Measurements from ENCODE around the gene ATG13. TPM values are rescaled to one million over a fixed set of nuclear protein-coding genes. Genes with fewer than 3 reads are reported as not detected.

ATG13 gene
- total and polyA plus RNA-seq, 2 of the 8 experiments (the other 6 are each of a cell fraction or from before 2014, with no cell fraction given) = 65.0 to 77.4 TPM

DNA sequence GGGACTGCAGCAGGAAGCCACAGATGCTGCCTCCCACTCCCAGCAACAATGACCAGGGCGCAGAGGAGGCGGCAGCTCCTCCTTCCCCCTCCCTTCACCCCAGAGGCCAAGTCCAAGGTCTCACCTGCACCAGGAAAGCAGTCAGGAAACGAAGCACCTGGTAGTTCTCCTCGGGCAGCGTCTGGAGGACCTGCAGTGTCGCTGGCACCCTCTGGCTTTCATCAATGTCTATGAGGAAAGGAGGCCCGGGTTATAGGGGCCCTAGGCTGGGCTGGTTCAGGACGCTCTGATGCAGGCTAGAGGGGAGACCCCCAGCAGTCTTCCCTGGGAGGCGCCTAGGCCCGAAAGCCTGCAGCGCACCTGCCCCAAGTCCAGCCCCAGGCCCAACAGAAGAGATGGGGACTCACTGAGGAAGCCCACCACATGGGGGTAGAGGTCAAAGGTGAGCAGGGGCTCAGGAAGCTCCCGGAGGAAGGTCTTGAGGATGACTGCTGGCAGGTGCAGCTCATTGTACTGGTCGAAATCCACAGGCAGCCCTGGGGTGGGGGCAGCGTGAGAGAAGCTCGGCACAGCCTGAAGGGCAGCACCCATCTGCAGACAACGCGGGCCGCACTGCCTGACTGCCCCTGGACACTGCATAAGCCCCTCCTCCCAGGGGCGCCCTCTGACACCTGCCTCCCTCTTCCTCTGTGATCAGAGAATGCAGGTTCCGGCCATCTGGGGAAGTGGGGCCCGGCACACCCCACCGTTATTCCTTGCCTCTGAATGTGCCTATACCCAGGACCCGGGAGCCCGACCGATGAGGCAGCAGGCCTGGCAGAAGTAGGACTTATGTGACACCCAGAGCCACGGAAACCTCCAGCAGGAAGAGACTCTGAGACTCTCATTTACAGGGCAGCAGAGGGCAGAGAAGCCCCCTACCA is 62.1 kb downstream of the ATG13 start:
- no peak for DNase-seq (ENCODE audit: low read depth in 1 of 2, low spot score in 2 of 2)
- H2BK120ac ChIP-seq (replicated peaks; ENCODE audit: low read depth, low read length) = no peak overlapping the region
- no peak overlapping the region for H3K14ac ChIP-seq (ENCODE audit: insufficient read length)
- no peak overlapping the region for H3K9ac ChIP-seq (replicated peaks in 1 of 4; ENCODE audit: extremely low read depth in 1 of 4, low read depth in 3 of 4, low read length in 3 of 4)
- no peak overlapping the region for H3K4ac ChIP-seq (replicated peaks; ENCODE audit: insufficient read length, low read depth, low read length)
- no peak overlapping the region for H3K4me3 ChIP-seq (ENCODE audit: extremely low read depth in 1 of 4, insufficient read depth in 2 of 4, low read depth in 3 of 4, low read length in 4 of 4)
- H2BK12ac ChIP-seq (ENCODE audit: low read depth, low read length) = no peak overlapping the region
- no peaks in the 10 kb centered on the region for H3K79me1 ChIP-seq (ENCODE audit: low read depth, low read length)
- H3K36me3 ChIP-seq (ENCODE audit: control insufficient read depth in 2 of 4, insufficient read depth in 4 of 4, low read length in 3 of 4) = peaks cover 0 to 11% (median 3%) of the 10 kb centered on the region in 4 experiments; a peak in 4 of 8 replicates
- H2BK20ac ChIP-seq (ENCODE audit: low read length) = no peak overlapping the region
- no peak overlapping the region for H2BK15ac ChIP-seq (ENCODE audit: low read length)
- H4K5ac ChIP-seq (ENCODE audit: insufficient read length, low read depth, low read length) = no peak overlapping the region
- no peak overlapping the region for H3K4me2 ChIP-seq (ENCODE audit: insufficient read depth in 1 of 2, low read depth in 2 of 2, low read length in 2 of 2)
- POLR2A ChIA-PET (ENCODE audit: partially characterized antibody) = interaction anchor here (1.2 to 2.3 kb wide), 3 partner anchors 17 to 21 kb away, joined by 3 to 6 read pairs (median 4); partner anchors contain the start of genes ARHGAP1 and ZNF408
- no peak overlapping the region for H4K91ac ChIP-seq (replicated peaks; ENCODE audit: insufficient read length, low read length)
- H3K18ac ChIP-seq (ENCODE audit: extremely low read depth, low read length) = no peak overlapping the region
- H3K27me3 ChIP-seq (replicated peaks in 1 of 4; ENCODE audit: control insufficient read depth in 3 of 4, extremely low read depth in 1 of 4, insufficient read depth in 3 of 4, low read length in 3 of 4) = no peaks in the 10 kb centered on the region
- no peak overlapping the region for H2AK5ac ChIP-seq (ENCODE audit: low read depth, low read length)
- no peak for FAIRE-seq
- no peaks in the 10 kb centered on the region for H3K9me3 ChIP-seq (ENCODE audit: insufficient read depth in 2 of 2, low read depth in 1 of 2, low read length in 1 of 2)
- no peak overlapping the region for H4K8ac ChIP-seq (ENCODE audit: extremely low read depth, insufficient read depth, low read length)
- peaks cover 0 to 1% of the 10 kb centered on the region in 2 experiments for H4K20me1 ChIP-seq (replicated peaks in 1 of 2; ENCODE audit: control insufficient read depth in 1 of 2, insufficient read depth in 2 of 2, low read length in 2 of 2)
- peaks cover 3 to 9% (median 5%) of the 10 kb centered on the region in 4 experiments; a peak in 4 of 7 replicates for H3K4me1 ChIP-seq (replicated peaks in 1 of 4; ENCODE audit: control insufficient read depth in 3 of 4, insufficient read depth in 4 of 4, low read length in 3 of 4)
- no peak overlapping the region for H3K27ac ChIP-seq (ENCODE audit: low read depth, low read length)
- CTCF ChIA-PET (ENCODE audit: partially characterized antibody) = interaction anchor here (0.5 to 7.5 kb wide), 4 partner anchors 9 to 61 kb away, joined by 3 to 36 read pairs (median 3); partner anchors contain the start of gene F2
- no peaks in the 10 kb centered on the region for H3K79me2 ChIP-seq (ENCODE audit: control insufficient read depth in 1 of 2, insufficient read depth in 2 of 2, low read length in 2 of 2)
- 94% methylated on average over 26 of the region's 26 CpGs; no CpG with 5 or more reads in 1 of the 2 experiments for WGBS, 2 experiments (ENCODE audit: extremely low coverage in 1 of 2, insufficient coverage in 1 of 2, insufficient read length in 1 of 2, insufficient replicate concordance in 2 of 2, low coverage in 1 of 2, low lambda C conversion rate in 2 of 2, missing lambda C conversion rate in 1 of 2)
- H3K56ac ChIP-seq (replicated peaks; ENCODE audit: insufficient read length, low read depth, low read length) = no peak overlapping the region
- H3K23ac ChIP-seq (ENCODE audit: insufficient read length) = no peak overlapping the region
- no peak overlapping the region for H2BK5ac ChIP-seq (ENCODE audit: low read depth, low read length)
- no peak overlapping the region for H2AFZ ChIP-seq (ENCODE audit: low read length)
- no peaks in the 10 kb centered on the region for H3K23me2 ChIP-seq (ENCODE audit: low read depth, low read length)
- no peak for TF ChIP-seq NANOG (IDR thresholded peaks at IDR 0.05; ENCODE audit: insufficient read depth, low read depth, low read length, poor library complexity, severe bottlenecking)
- TF ChIP-seq ZNF274 (IDR thresholded peaks at IDR 0.05; ENCODE audit: borderline replicate concordance, extremely low read depth, low read length) = no peak

Measured in H1 (cell line).